B cell (primary cell): ENCODE measurements around the gene GALNT17. TPM values are rescaled to one million over a fixed set of nuclear protein-coding genes. Genes with fewer than 3 reads are reported as not detected.

Experiments used
- ATAC-seq: fragments of 200-7000 bp; cut with Tn5 transposase; one replicate; pipeline ENCODE4 v1.10.0; 2021; ENCODE audit warnings: low read depth, mild to moderate bottlenecking, moderate number of reproducible peaks, moderate library complexity
- CTCF ChIA-PET: fragments of 350-600 bp; sonication (Branson Sonifier 250); formaldehyde crosslinking; loops from one replicate; lab custom pipeline; 2021; ENCODE audit warnings: antibody characterized with exemption, inconsistent platforms; lab: Charles Lee
- POLR2A ChIA-PET: fragments of 350-600 bp; sonication (Branson Sonifier 250); formaldehyde crosslinking; loops from one replicate; lab custom pipeline; 2021; ENCODE audit warnings: antibody characterized with exemption; lab: Charles Lee
- DNase-seq: peaks from one replicate; pipeline ENCODE4 v3.0.0; 2013
- H2AFZ ChIP-seq: 2 replicates; pipeline ENCODE4 v1.6.1; 2012; ENCODE audit warnings: mild to moderate bottlenecking, low read depth, low read length; ENCODE audit not compliant: insufficient read depth, poor library complexity, severe bottlenecking
- H3K27ac ChIP-seq, 2 donors: 1 replicate in 1 of 2; 2 replicates in 1 of 2; pipeline ENCODE4 v1.5.1; 2012 to 2013; ENCODE audit warnings: low read length in 2 of 2, mild to moderate bottlenecking in 2 of 2, moderate library complexity in 1 of 2
- H3K27me3 ChIP-seq, 4 experiments: fragments of 200-600 bp in 1 of 4; sonication (generic) in 1 of 4; replicated peaks in 1 of 4; 1 replicate in 2 of 4; 2 replicates in 2 of 4; pipeline versions ENCODE4 v1.6.1 to v1.7.0; 2013 to 2016; ENCODE audit warnings: low read length in 3 of 4, mild to moderate bottlenecking in 2 of 4, mixed read lengths in 1 of 4, moderate library complexity in 1 of 4; ENCODE audit not compliant: insufficient read depth in 4 of 4, control insufficient read depth in 3 of 4; ENCODE audit errors: control extremely low read depth in 1 of 4
- H3K36me3 ChIP-seq, 2 experiments: replicated peaks in 1 of 2; 1 replicate in 1 of 2; 2 replicates in 1 of 2; pipeline versions ENCODE4 v1.6.1 to v1.7.1; 2013; ENCODE audit warnings: low read length in 1 of 2; ENCODE audit not compliant: insufficient read depth in 2 of 2, control insufficient read depth in 1 of 2; ENCODE audit errors: control extremely low read depth in 1 of 2, extremely low read depth in 1 of 2
- H3K4me1 ChIP-seq, 2 donors: fragments of 200-600 bp in 1 of 2; sonication (generic) in 1 of 2; 1 replicate in 1 of 2; 2 replicates in 1 of 2; pipeline versions ENCODE4 v1.5.1 to v1.6.1; 2013 to 2017; ENCODE audit warnings: low read length in 2 of 2; ENCODE audit not compliant: control insufficient read depth in 2 of 2, insufficient read depth in 2 of 2
- H3K4me2 ChIP-seq: replicated peaks from 2 replicates; pipeline ENCODE3; 2012; ENCODE audit warnings: mild to moderate bottlenecking, low read depth, low read length; ENCODE audit not compliant: poor library complexity, severe bottlenecking
- H3K4me3 ChIP-seq, 5 experiments: fragments of 200-600 bp in 1 of 5; sonication (generic) in 1 of 5; 1 replicate in 3 of 5; 2 replicates in 2 of 5; pipeline versions ENCODE4 v1.5.1 to v1.7.0; 2011 to 2016; ENCODE audit warnings: low read length in 4 of 5, mild to moderate bottlenecking in 4 of 5, low read depth in 2 of 5, control low read depth in 1 of 5, moderate library complexity in 1 of 5; ENCODE audit not compliant: insufficient read depth in 1 of 5; ENCODE audit errors: control extremely low read depth in 1 of 5, extremely low read depth in 1 of 5
- H3K79me2 ChIP-seq: fragments of 200-600 bp; sonication (generic); one replicate; pipeline ENCODE4 v1.6.0; 2016; ENCODE audit warnings: low read length; ENCODE audit not compliant: control insufficient read depth, insufficient read depth
- H3K9ac ChIP-seq: fragments of 200-600 bp; sonication (generic); 2 replicates; pipeline ENCODE4 v1.6.1; 2017; ENCODE audit warnings: mild to moderate bottlenecking, low read length, moderate library complexity
- H3K9me3 ChIP-seq, 3 donors: one replicate each; pipeline versions ENCODE4 v1.6.1 to v1.7.1; 2013; ENCODE audit warnings: low read length in 2 of 3; ENCODE audit not compliant: control insufficient read depth in 2 of 3, insufficient read depth in 1 of 3; ENCODE audit errors: control extremely low read depth in 1 of 3
- H4K20me1 ChIP-seq: 2 replicates; pipeline ENCODE4 v1.6.0; 2012; ENCODE audit warnings: mild to moderate bottlenecking, low read length; ENCODE audit not compliant: insufficient read depth, control insufficient read depth, poor library complexity, severe bottlenecking
- H3K27ac Mint-ChIP-seq: one replicate; pipeline ENCODE4 v1.8.0; 2021; ENCODE audit warnings: mixed read lengths
- H3K27me3 Mint-ChIP-seq: one replicate; pipeline ENCODE4 v1.8.0; 2021; ENCODE audit warnings: mixed read lengths
- H3K4me1 Mint-ChIP-seq: one replicate; pipeline ENCODE4 v1.8.0; 2021; ENCODE audit warnings: mixed read lengths
- H3K4me3 Mint-ChIP-seq: one replicate; pipeline ENCODE4 v1.8.0; 2021; ENCODE audit warnings: mixed read lengths
- H3K9me3 Mint-ChIP-seq: one replicate; pipeline ENCODE4 v1.8.0; 2022; ENCODE audit warnings: mixed read lengths; ENCODE audit not compliant: insufficient read depth
- EZH2 ChIP-seq: IDR thresholded peaks from 2 replicates; pipeline ENCODE4 v1.6.1; 2012; ENCODE audit warnings: borderline replicate concordance, low read depth, mild to moderate bottlenecking, moderate library complexity, low read length; ENCODE audit not compliant: insufficient read depth, poor library complexity, severe bottlenecking
- intact Hi-C: fragments of 100-400 bp; cut with micrococcal nuclease; formaldehyde crosslinking; loops from one replicate; pipeline ENCODE4 v1.10.0; 2022
- polyA plus RNA-seq: library from polyadenylated mRNA; depleted of rRNA; stranded (reverse); fragments of >200 nt; gene quantifications from 2 replicates; pipeline ENCODE4 v1.2.3, GENCODE V29; 2012
- small RNA-seq: library from RNA; depleted of rRNA; stranded (forward); fragments of <200 nt; gene quantifications from one replicate; pipeline ENCODE3, GENCODE V24; 2012; ENCODE audit warnings: low replicate concordance, low read depth; ENCODE audit not compliant: insufficient read length
- total RNA-seq, 2 donors: library from RNA; stranded (reverse); fragments of 120-200 nt in 1 of 2; gene quantifications; 1 replicate in 1 of 2; 2 replicates in 1 of 2; pipeline versions ENCODE4 v1.2.3 to v1.2.4, GENCODE V29; 2013 to 2022
- TF ChIP-seq, protein P1 (sequence below): fragments of 200-600 bp; IDR thresholded peaks from one replicate; pipeline ENCODE4 v1.8.0; 2022; ENCODE audit warnings: antibody characterized with exemption, mild to moderate bottlenecking

Gene GALNT17
- total and polyA plus RNA-seq, 2 donors (not counting 1 experiment from before 2014, with no cell fraction given): not detected

DNA sequence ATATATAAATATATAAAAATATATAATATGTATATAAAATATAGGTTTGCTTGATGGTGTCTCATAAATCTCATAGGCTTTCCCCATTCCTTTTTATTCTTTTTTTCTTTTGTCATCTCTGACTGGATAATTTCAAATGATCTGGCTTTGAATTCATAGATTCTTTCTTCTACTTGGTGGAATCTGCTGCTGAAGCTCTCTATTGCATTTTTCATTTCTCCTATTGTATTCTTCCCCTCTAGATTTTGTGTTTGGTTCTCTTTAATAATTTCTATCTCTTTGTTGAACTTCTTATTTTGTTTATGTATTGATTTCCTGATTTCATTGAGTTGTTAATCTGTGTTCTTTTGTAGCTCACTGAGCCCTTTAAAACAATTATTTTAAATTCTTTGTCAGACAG is 629.4 kb downstream of the GALNT17 start:
- H3K9me3 ChIP-seq: peaks cover 0 to 10% (median 8%) of the 10 kb centered on the region in 3 donors
- no peak overlapping the region for H3K27ac ChIP-seq
- no peaks in the 10 kb centered on the region for H3K79me2 ChIP-seq
- DNase-seq (no peak), ATAC-seq (no peak)
- Mint-ChIP-seq H3K9me3 (peaks cover 12% of the 10 kb centered on the region), H3K27me3 (no peaks in the 10 kb centered on the region), H3K27ac (no peak overlapping the region), H3K4me3 (no peak overlapping the region), H3K4me1 (no peaks in the 10 kb centered on the region)
- no peak for TF ChIP-seq EZH2
- TF ChIP-seq, protein P1, sequence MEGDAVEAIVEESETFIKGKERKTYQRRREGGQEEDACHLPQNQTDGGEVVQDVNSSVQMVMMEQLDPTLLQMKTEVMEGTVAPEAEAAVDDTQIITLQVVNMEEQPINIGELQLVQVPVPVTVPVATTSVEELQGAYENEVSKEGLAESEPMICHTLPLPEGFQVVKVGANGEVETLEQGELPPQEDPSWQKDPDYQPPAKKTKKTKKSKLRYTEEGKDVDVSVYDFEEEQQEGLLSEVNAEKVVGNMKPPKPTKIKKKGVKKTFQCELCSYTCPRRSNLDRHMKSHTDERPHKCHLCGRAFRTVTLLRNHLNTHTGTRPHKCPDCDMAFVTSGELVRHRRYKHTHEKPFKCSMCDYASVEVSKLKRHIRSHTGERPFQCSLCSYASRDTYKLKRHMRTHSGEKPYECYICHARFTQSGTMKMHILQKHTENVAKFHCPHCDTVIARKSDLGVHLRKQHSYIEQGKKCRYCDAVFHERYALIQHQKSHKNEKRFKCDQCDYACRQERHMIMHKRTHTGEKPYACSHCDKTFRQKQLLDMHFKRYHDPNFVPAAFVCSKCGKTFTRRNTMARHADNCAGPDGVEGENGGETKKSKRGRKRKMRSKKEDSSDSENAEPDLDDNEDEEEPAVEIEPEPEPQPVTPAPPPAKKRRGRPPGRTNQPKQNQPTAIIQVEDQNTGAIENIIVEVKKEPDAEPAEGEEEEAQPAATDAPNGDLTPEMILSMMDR: no peak
- no peaks in the 10 kb centered on the region for H3K36me3 ChIP-seq
- H2AFZ ChIP-seq: no peak overlapping the region
- POLR2A ChIA-PET: no interaction called here
- H4K20me1 ChIP-seq: no peaks in the 10 kb centered on the region
- CTCF ChIA-PET: no interaction called here
- intact Hi-C loops: no loop called here
- H3K4me3 ChIP-seq: no peak overlapping the region
- no peaks in the 10 kb centered on the region for H3K27me3 ChIP-seq
- H3K4me2 ChIP-seq: no peak overlapping the region
- no peaks in the 10 kb centered on the region for H3K4me1 ChIP-seq
- no peak overlapping the region for H3K9ac ChIP-seq

Small RNA genes lying within 50 kb of the gene (small RNA-seq; reads per million reads assigned to genes)
- gene MIR3914-1 (not detected), gene RN7SKP75 (not detected)
